ENCODE data around the gene NKRF. TPM values are rescaled to one million over a fixed set of nuclear protein-coding genes. Genes with fewer than 3 reads are reported as not detected.
"Not testable (repeated sequence)": the region's sequence is repeated elsewhere in the genome, so short reads cannot be mapped to it uniquely, and the experiment has no call there.

Gene NKRF
- total and polyA plus RNA-seq, 7 donors, result 2.4 to 6.1 (median 4.9) TPM

DNA sequence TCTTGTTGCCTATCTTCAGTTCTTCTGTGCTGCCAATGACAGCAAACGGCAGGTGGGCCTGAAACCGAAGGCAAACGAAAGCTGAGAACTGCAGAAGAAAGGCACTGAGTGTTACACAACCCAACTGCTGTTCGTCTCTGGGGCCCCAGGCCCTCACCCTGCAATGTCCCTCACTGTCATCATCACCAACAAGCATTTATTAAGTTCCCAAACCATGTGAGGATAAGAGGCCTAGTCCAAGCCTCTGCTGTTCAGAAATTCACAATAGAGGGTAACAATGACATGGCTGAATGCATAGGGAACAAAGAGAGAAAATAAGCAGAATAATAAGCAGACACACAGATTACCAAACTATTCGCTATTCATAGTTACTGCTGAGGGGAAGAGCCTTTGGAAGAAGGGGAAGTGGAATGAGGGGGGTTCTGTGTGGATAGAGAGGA, 34.5 kb upstream of the NKRF start:
- no peaks in the 10 kb centered on the region for H3K9me3 ChIP-seq
- H3K4me1 ChIP-seq, result no peaks in the 10 kb centered on the region
- H3K27ac ChIP-seq, result no peak overlapping the region
- WGBS, 2 donors, result 88 to 89% methylated on average over 5 of the region's 5 CpGs
- DNase-seq, result no peak
- intact Hi-C loops (cut with DNase I), result no loop called here
- H3K4me3 ChIP-seq, result no peak overlapping the region
- peaks cover 0 to 13% (median 0%) of the 10 kb centered on the region in 4 donors for H3K36me3 ChIP-seq
- no peaks in the 10 kb centered on the region for H3K27me3 ChIP-seq
- TF ChIP-seq POLR2A (IDR thresholded peaks at IDR 0.05), result no peak
- TF ChIP-seq POLR2AphosphoS5 (IDR thresholded peaks at IDR 0.05), result no peak
- no peak for TF ChIP-seq CTCF (IDR thresholded peaks at IDR 0.05)
- TF ChIP-seq EP300 (IDR thresholded peaks at IDR 0.05), result no peak

GRCh38 chrX:119638725-119639471, 32.7 kb upstream of the NKRF start:
- no peak for TF ChIP-seq CTCF (IDR thresholded peaks at IDR 0.05)
- TF ChIP-seq POLR2A (IDR thresholded peaks at IDR 0.05), result no peak
- TF ChIP-seq POLR2AphosphoS5 (IDR thresholded peaks at IDR 0.05), result no peak
- no peak for TF ChIP-seq EP300 (IDR thresholded peaks at IDR 0.05)
- WGBS, 2 donors, result 80 to 87% methylated on average over 10 of the region's 10 CpGs
- no peaks in the 10 kb centered on the region for H3K27me3 ChIP-seq
- H3K4me3 ChIP-seq, result no peak overlapping the region
- H3K36me3 ChIP-seq, result peaks cover 0 to 13% (median 0%) of the 10 kb centered on the region in 4 donors
- intact Hi-C loops (cut with DNase I), result no loop called here
- no peaks in the 10 kb centered on the region for H3K4me1 ChIP-seq
- no peaks in the 10 kb centered on the region for H3K9me3 ChIP-seq
- no peak overlapping the region for H3K27ac ChIP-seq
- no peak for DNase-seq

DNA sequence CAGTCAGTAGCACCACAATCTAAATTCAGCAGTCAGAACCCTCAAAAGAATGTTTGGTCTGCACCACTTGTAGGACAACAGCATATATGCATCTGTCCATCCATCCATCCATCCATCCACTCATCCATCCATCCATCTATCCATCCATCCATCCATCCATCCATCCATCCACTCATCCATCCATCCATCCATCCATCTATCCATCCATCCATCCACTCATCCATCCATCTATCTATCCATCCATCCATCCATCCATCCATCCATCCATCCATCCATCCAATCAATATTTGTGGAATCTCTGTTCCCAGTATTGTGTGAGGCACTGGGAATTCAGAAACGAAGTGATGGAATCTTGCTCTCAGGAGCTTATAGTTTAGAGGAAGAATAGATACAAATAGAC, 31.2 kb upstream of the NKRF start:
- intact Hi-C loops (cut with DNase I); H3K4me3 ChIP-seq; H3K27ac ChIP-seq; DNase-seq; H3K4me1 ChIP-seq; H3K9me3 ChIP-seq; H3K27me3 ChIP-seq: not testable (repeated sequence)
- H3K36me3 ChIP-seq, result peaks cover 0 to 24% (median 0%) of the 10 kb centered on the region in 4 donors
- 88 to 96% methylated on average over 1 of the region's 1 CpG for WGBS, 2 donors

DNA sequence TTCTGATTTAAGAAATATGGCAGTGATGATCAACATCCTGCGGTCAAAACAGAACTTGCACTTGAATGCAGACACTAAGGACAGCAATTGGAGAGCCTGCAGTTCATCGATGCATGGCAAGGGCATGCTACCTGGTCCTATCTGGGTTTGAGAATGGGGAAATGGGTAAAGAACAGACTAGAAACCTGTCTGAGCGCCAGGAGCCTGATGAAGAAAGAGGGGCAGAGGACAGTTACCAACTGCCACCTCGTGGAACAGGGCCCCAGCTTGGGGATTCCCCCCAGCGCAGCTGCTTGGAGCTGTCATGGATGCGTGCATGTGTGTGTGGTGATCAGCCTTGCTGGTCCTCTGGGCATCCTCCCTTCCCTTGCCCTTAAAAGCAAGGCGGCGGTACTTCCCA, 30.2 kb upstream of the NKRF start:
- H3K9me3 ChIP-seq, result no peaks in the 10 kb centered on the region
- DNase-seq, result no peak
- WGBS, 2 donors, result 73 to 86% methylated on average over 8 of the region's 8 CpGs
- H3K4me3 ChIP-seq, result no peak overlapping the region
- no peak overlapping the region for H3K27ac ChIP-seq
- H3K27me3 ChIP-seq, result no peaks in the 10 kb centered on the region
- TF ChIP-seq POLR2A (IDR thresholded peaks at IDR 0.05), result no peak
- TF ChIP-seq POLR2AphosphoS5 (IDR thresholded peaks at IDR 0.05), result no peak
- TF ChIP-seq CTCF (IDR thresholded peaks at IDR 0.05), result no peak
- intact Hi-C loops (cut with DNase I), result no loop called here
- no peaks in the 10 kb centered on the region for H3K4me1 ChIP-seq
- peaks cover 0 to 26% (median 0%) of the 10 kb centered on the region in 4 donors for H3K36me3 ChIP-seq

DNA sequence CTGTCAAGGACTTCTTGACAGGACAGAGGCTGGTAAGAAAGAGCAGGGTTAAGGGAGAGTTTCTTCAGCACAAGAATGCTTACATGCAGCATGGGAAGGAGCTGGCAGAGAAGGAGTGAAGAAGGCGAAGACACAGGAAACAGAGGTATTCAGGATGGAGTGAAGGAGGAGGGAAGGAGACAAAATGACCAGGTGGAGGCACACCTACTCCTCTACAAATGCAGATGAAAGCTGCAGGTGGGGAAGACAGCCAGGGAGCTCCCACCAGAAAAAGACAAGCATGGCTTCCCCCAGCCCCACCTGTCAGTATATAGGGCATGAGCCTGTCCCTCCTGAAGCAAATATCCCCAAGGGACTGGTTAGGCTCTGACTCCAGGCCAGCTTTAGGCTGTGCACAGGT, 29.6 kb upstream of the NKRF start:
- intact Hi-C loops (cut with DNase I), result no loop called here
- H3K36me3 ChIP-seq, result peaks cover 0 to 26% (median 0%) of the 10 kb centered on the region in 4 donors
- 91 to 95% methylated on average over 1 of the region's 1 CpG for WGBS, 2 donors

More for the DNA sequence above, 29.6 kb upstream of the NKRF start:
- H3K9me3 ChIP-seq, result no peaks in the 10 kb centered on the region
- H3K4me1 ChIP-seq, result no peaks in the 10 kb centered on the region
- TF ChIP-seq CTCF (IDR thresholded peaks at IDR 0.05) (no peak), POLR2A (IDR thresholded peaks at IDR 0.05) (no peak), POLR2AphosphoS5 (IDR thresholded peaks at IDR 0.05) (no peak), EP300 (IDR thresholded peaks at IDR 0.05) (no peak)
- no peak overlapping the region for H3K27ac ChIP-seq
- H3K4me3 ChIP-seq, result no peak overlapping the region
- DNase-seq, result no peak
- H3K27me3 ChIP-seq, result no peaks in the 10 kb centered on the region
